Measurements from ENCODE around the gene MAGEB17.

DNA sequence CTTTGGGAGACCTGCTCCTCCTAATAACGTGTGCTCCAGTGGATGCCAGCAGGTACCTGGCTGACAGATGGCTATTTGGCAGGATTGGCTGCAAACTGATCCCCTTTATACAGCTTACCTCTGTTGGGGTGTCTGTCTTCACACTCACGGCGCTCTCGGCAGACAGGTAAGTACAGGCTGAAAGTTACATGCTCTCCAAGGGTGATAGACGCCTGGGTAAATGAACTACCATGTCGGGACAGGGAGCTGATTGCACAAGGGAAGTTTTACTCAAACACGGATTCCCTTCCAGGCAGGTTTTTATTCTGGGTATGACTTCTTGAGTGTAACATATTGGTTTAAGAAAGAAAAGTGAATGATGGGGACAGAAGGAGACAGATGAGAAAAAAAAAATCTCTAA is 43.1 kb upstream of the MAGEB17 start:
- TF ChIP-seq, protein P1, sequence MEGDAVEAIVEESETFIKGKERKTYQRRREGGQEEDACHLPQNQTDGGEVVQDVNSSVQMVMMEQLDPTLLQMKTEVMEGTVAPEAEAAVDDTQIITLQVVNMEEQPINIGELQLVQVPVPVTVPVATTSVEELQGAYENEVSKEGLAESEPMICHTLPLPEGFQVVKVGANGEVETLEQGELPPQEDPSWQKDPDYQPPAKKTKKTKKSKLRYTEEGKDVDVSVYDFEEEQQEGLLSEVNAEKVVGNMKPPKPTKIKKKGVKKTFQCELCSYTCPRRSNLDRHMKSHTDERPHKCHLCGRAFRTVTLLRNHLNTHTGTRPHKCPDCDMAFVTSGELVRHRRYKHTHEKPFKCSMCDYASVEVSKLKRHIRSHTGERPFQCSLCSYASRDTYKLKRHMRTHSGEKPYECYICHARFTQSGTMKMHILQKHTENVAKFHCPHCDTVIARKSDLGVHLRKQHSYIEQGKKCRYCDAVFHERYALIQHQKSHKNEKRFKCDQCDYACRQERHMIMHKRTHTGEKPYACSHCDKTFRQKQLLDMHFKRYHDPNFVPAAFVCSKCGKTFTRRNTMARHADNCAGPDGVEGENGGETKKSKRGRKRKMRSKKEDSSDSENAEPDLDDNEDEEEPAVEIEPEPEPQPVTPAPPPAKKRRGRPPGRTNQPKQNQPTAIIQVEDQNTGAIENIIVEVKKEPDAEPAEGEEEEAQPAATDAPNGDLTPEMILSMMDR (optimal IDR thresholded peaks at IDR 0.05 in 1 of 3, IDR thresholded peaks at IDR 0.05 in 1 of 3, conservative IDR thresholded peaks at IDR 0.05 in 1 of 3; ENCODE audit: extremely low read depth in 1 of 3, insufficient read depth in 2 of 3, low read length in 3 of 3) = no peak
- TF ChIP-seq EZH2 (IDR thresholded peaks at IDR 0.05; ENCODE audit: low read length) = no peak
